ENCODE results near the gene MKRN2OS. TPM values are rescaled to one million over a fixed set of nuclear protein-coding genes. Genes with fewer than 3 reads are reported as not detected.
A peak's percentile ranks its signal among the peaks of the same experiment; 100 is the strongest.

The MKRN2OS gene
- total RNA-seq, 2 experiments from 2014 or later, result not detected

DNA sequence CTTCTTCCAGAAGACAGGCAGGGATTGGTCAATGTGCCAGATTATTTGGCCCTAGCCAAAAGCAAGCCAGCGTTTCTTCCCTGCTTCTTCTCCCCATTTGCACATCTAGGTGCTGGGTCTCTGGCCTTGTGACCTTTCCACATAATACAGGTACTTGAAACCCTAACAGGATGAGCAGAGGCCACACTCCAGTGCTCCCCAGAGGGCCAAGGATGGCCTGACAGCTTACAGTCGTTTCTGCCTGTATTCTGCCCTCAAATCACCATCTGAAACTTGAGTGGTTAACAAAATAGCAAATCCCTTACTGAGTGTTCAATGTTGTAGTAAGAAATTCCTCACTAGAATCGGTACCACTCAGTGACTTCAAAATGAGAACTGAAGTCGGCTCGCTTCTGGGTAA is 40.7 kb upstream of the MKRN2OS start:
- ChIA-PET POLR2A (interaction anchor here (1.9 kb wide), 1 partner anchor 19 kb away, joined by 5 read pairs; no protein-coding TSS in a partner anchor), CTCF (ENCODE audit: unreplicated experiment) (no interaction called here)
- no peaks in the 10 kb centered on the region for H4K20me1 ChIP-seq (ENCODE audit: insufficient read depth, low read length)
- BruUV-seq (replicated peaks), result no TSS peak
- H2AFZ ChIP-seq (ENCODE audit: low read length), result no peak overlapping the region
- no peak for DNase-seq (ENCODE audit: low spot score)
- H3K9me2 ChIP-seq (ENCODE audit: insufficient read depth, low read length), result no peaks in the 10 kb centered on the region
- no peak overlapping the region for H3K4me3 ChIP-seq (ENCODE audit: low read depth, low read length, poor library complexity, severe bottlenecking)
- H3K27ac ChIP-seq (ENCODE audit: low read depth, low read length, poor library complexity, severe bottlenecking), result peak overlapping the region; percentile 23
- peaks cover 94% of the 10 kb centered on the region for H3K36me3 ChIP-seq (ENCODE audit: insufficient read depth, low read length)
- no peak overlapping the region for H3K4me2 ChIP-seq (ENCODE audit: low read length)
- H3K9me3 ChIP-seq (ENCODE audit: low read length), result no peaks in the 10 kb centered on the region
- TF ChIP-seq, protein P1, sequence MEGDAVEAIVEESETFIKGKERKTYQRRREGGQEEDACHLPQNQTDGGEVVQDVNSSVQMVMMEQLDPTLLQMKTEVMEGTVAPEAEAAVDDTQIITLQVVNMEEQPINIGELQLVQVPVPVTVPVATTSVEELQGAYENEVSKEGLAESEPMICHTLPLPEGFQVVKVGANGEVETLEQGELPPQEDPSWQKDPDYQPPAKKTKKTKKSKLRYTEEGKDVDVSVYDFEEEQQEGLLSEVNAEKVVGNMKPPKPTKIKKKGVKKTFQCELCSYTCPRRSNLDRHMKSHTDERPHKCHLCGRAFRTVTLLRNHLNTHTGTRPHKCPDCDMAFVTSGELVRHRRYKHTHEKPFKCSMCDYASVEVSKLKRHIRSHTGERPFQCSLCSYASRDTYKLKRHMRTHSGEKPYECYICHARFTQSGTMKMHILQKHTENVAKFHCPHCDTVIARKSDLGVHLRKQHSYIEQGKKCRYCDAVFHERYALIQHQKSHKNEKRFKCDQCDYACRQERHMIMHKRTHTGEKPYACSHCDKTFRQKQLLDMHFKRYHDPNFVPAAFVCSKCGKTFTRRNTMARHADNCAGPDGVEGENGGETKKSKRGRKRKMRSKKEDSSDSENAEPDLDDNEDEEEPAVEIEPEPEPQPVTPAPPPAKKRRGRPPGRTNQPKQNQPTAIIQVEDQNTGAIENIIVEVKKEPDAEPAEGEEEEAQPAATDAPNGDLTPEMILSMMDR (conservative IDR thresholded peaks at IDR 0.05; ENCODE audit: low read length), result no peak
- TF ChIP-seq EZH2phosphoT487 (IDR thresholded peaks at IDR 0.05; ENCODE audit: borderline replicate concordance, low read depth, low read length), result no peak
- H3K79me2 ChIP-seq (ENCODE audit: insufficient read depth, low read depth, low read length), result no peaks in the 10 kb centered on the region
- intact Hi-C loops (cut with micrococcal nuclease; ENCODE audit: unreplicated experiment), result no loop called here
- H3K4me1 ChIP-seq (ENCODE audit: insufficient read depth, low read length, poor library complexity, severe bottlenecking), result no peaks in the 10 kb centered on the region

DNA sequence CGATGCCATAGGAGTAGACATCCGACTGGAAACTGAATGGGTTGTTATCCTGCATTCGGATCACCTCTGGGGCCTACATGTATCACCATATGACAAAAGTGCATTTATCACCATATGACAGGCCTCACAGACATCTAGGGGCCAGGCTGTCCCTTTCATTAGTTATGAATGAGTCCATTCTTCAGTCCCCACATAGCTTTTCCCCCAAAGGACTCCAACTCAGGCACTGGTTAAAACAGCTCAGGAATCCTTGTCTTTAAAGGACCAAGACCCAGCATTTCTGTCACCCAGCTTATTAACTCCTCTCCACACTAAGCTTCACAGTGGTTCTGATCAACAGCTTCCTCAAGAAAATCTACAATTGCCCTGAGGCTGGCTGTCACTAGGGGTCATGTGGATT is 39.9 kb upstream of the MKRN2OS start:
- Histone ChIP-seq H3K27ac (ENCODE audit: low read depth, low read length, poor library complexity, severe bottlenecking) (no peak overlapping the region), H3K36me3 (ENCODE audit: insufficient read depth, low read length) (peaks cover 92% of the 10 kb centered on the region), H3K79me2 (ENCODE audit: insufficient read depth, low read depth, low read length) (no peaks in the 10 kb centered on the region), H3K4me2 (ENCODE audit: low read length) (no peak overlapping the region), H2AFZ (ENCODE audit: low read length) (no peak overlapping the region), H3K4me3 (ENCODE audit: low read depth, low read length, poor library complexity, severe bottlenecking) (no peak overlapping the region), H3K9me3 (ENCODE audit: low read length) (no peaks in the 10 kb centered on the region), H3K4me1 (ENCODE audit: insufficient read depth, low read length, poor library complexity, severe bottlenecking) (no peaks in the 10 kb centered on the region), H3K9me2 (ENCODE audit: insufficient read depth, low read length) (no peaks in the 10 kb centered on the region), H4K20me1 (ENCODE audit: insufficient read depth, low read length) (no peaks in the 10 kb centered on the region)
- TF ChIP-seq, protein P1 (conservative IDR thresholded peaks at IDR 0.05; ENCODE audit: low read length), result no peak
- no peak for TF ChIP-seq EZH2phosphoT487 (IDR thresholded peaks at IDR 0.05; ENCODE audit: borderline replicate concordance, low read depth, low read length)
- CTCF ChIA-PET (ENCODE audit: unreplicated experiment), result no interaction called here
- POLR2A ChIA-PET, result interaction anchor here (0.5 to 1.9 kb wide), 8 partner anchors 8 to 405 kb away, joined by 3 to 9 read pairs (median 4); no protein-coding TSS in a partner anchor
- no peak for DNase-seq (ENCODE audit: low spot score)
- intact Hi-C loops (cut with micrococcal nuclease; ENCODE audit: unreplicated experiment), result no loop called here
- BruUV-seq (replicated peaks), result no TSS peak

DNA sequence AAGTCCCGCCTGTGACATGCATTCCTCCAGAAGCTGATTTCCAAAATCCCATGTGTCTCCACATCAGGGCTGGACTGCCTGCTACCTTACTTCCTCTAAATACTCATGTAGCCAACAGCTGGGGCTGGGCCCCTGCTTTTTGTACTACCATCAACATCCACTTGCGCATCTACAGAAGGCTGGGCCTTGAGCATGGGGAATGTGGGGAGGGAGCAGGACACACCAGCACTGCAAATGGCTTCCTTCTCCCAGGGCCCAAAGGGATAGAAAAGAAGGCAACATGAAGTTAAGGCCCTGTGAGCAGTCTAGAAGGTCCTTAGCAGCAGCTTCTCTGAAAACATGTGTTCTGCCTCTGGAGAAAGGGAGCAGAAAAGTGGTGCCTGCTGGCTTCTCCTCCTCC is 38.8 kb upstream of the MKRN2OS start:
- H3K36me3 ChIP-seq (ENCODE audit: insufficient read depth, low read length), result peaks cover 95% of the 10 kb centered on the region
- H3K27ac ChIP-seq (ENCODE audit: low read depth, low read length, poor library complexity, severe bottlenecking), result no peak overlapping the region
- no peaks in the 10 kb centered on the region for H3K4me1 ChIP-seq (ENCODE audit: insufficient read depth, low read length, poor library complexity, severe bottlenecking)
- TF ChIP-seq, protein P1 (conservative IDR thresholded peaks at IDR 0.05; ENCODE audit: low read length), result no peak
- no peak for TF ChIP-seq EZH2phosphoT487 (IDR thresholded peaks at IDR 0.05; ENCODE audit: borderline replicate concordance, low read depth, low read length)
- BruUV-seq (replicated peaks), result no TSS peak
- no peak for DNase-seq (ENCODE audit: low spot score)
- no peaks in the 10 kb centered on the region for H3K79me2 ChIP-seq (ENCODE audit: insufficient read depth, low read depth, low read length)
- H3K4me3 ChIP-seq (ENCODE audit: low read depth, low read length, poor library complexity, severe bottlenecking), result no peak overlapping the region
- CTCF ChIA-PET (ENCODE audit: unreplicated experiment), result no interaction called here
- no peak overlapping the region for H2AFZ ChIP-seq (ENCODE audit: low read length)
- no peaks in the 10 kb centered on the region for H4K20me1 ChIP-seq (ENCODE audit: insufficient read depth, low read length)
- H3K4me2 ChIP-seq (ENCODE audit: low read length), result no peak overlapping the region
- no peaks in the 10 kb centered on the region for H3K9me2 ChIP-seq (ENCODE audit: insufficient read depth, low read length)
- POLR2A ChIA-PET, result interaction anchor here (1.0 to 1.9 kb wide), 3 partner anchors 15 to 21 kb away, joined by 3 to 8 read pairs (median 5); no protein-coding TSS in a partner anchor
- intact Hi-C loops (cut with micrococcal nuclease; ENCODE audit: unreplicated experiment), result no loop called here
- no peaks in the 10 kb centered on the region for H3K9me3 ChIP-seq (ENCODE audit: low read length)

Measured in OCI-LY7 (cell line).